Progenitor cell of endocrine pancreas (in vitro differentiated cells): Measurements from ENCODE around the gene HMOX2. TPM values are rescaled to one million over a fixed set of nuclear protein-coding genes. Genes with fewer than 3 reads are reported as not detected.

Experiments
- DNase-seq: peaks from one replicate; pipeline ENCODE4 v3.0.0; 2021; ENCODE audit warnings: low spot score; ENCODE audit not compliant: unreplicated experiment
- H3K27ac Mint-ChIP-seq: 2 replicates; pipeline ENCODE4 v1.8.0; 2021; ENCODE audit warnings: mild to moderate bottlenecking, moderate library complexity, mixed read lengths
- H3K27me3 Mint-ChIP-seq: 2 replicates; pipeline ENCODE4 v1.8.0; 2021; ENCODE audit warnings: mixed read lengths
- H3K36me3 Mint-ChIP-seq: 2 replicates; pipeline ENCODE4 v1.8.0; 2022; ENCODE audit warnings: mixed read lengths; ENCODE audit not compliant: insufficient read depth
- H3K4me1 Mint-ChIP-seq: 2 replicates; pipeline ENCODE4 v1.8.0; 2021; ENCODE audit warnings: low read depth, mixed read lengths
- H3K4me3 Mint-ChIP-seq: 2 replicates; pipeline ENCODE4 v1.8.0; 2021; ENCODE audit warnings: low read depth, mild to moderate bottlenecking, moderate library complexity, mixed read lengths
- H3K9me3 Mint-ChIP-seq: 2 replicates; pipeline ENCODE4 v1.8.0; 2021; ENCODE audit warnings: low read depth, mixed read lengths
- CTCF ChIP-seq: fragments of 200-600 bp; sonication (generic); IDR thresholded peaks from one replicate; pipeline ENCODE4 v1.5.0; 2021; ENCODE audit warnings: antibody characterized with exemption, mild to moderate bottlenecking; ENCODE audit not compliant: unreplicated experiment
- total RNA-seq: library from RNA; stranded (reverse); gene quantifications from 2 replicates; pipeline ENCODE4 v1.2.1, GENCODE V29; 2021

The HMOX2 gene
- total RNA-seq, 1 donor from 2014 or later, result 30.1 TPM

GRCh38 chr16:4433914-4434787 is 42.0 kb upstream of the HMOX2 start:
- Mint-ChIP-seq H3K9me3 (no peaks in the 10 kb centered on the region), H3K4me1 (peaks cover 8% of the 10 kb centered on the region), H3K27me3 (no peaks in the 10 kb centered on the region), H3K36me3 (peaks cover 17% of the 10 kb centered on the region), H3K27ac (peak overlapping the region; percentile 92), H3K4me3 (no peak overlapping the region)
- no peak for DNase-seq
- no peak for TF ChIP-seq CTCF

GRCh38 chr16:4435337-4436067 is 40.7 kb upstream of the HMOX2 start:
- no peaks in the 10 kb centered on the region for H3K27me3 Mint-ChIP-seq
- no peak for DNase-seq
- H3K4me3 Mint-ChIP-seq, result no peak overlapping the region
- no peak overlapping the region for H3K27ac Mint-ChIP-seq
- peaks cover 8% of the 10 kb centered on the region for H3K4me1 Mint-ChIP-seq
- H3K36me3 Mint-ChIP-seq, result peaks cover 14% of the 10 kb centered on the region
- no peaks in the 10 kb centered on the region for H3K9me3 Mint-ChIP-seq
- no peak for TF ChIP-seq CTCF

- Mint-ChIP-seq H3K9me3 (no peaks in the 10 kb centered on the region), H3K4me1 (peaks cover 8% of the 10 kb centered on the region), H3K27me3 (no peaks in the 10 kb centered on the region), H3K27ac (no peak overlapping the region), H3K4me3 (no peak overlapping the region), H3K36me3 (peaks cover 21% of the 10 kb centered on the region)
- no peak for TF ChIP-seq CTCF
- DNase-seq, result no peak
These were observed 38.8 kb upstream of the HMOX2 start for GRCh38 chr16:4437366-4437765.

GRCh38 chr16:4442371-4442770 is 33.8 kb upstream of the HMOX2 start:
- TF ChIP-seq CTCF, result no peak
- Mint-ChIP-seq H3K27me3 (no peaks in the 10 kb centered on the region), H3K27ac (no peak overlapping the region), H3K36me3 (peaks cover 23% of the 10 kb centered on the region), H3K9me3 (no peaks in the 10 kb centered on the region), H3K4me1 (no peaks in the 10 kb centered on the region), H3K4me3 (no peak overlapping the region)
- DNase-seq, result no peak

- peaks cover 21% of the 10 kb centered on the region for H3K36me3 Mint-ChIP-seq
These were observed 32.9 kb upstream of the HMOX2 start for GRCh38 chr16:4443271-4443670.

More at GRCh38 chr16:4443271-4443670, 32.9 kb upstream of the HMOX2 start:
- Mint-ChIP-seq H3K9me3 (no peaks in the 10 kb centered on the region), H3K4me1 (no peaks in the 10 kb centered on the region), H3K27me3 (no peaks in the 10 kb centered on the region), H3K4me3 (no peak overlapping the region), H3K27ac (no peak overlapping the region)
- no peak for TF ChIP-seq CTCF
- no peak for DNase-seq
